A549 (cell line): ENCODE results near the gene CRYBB3. TPM values are rescaled to one million over a fixed set of nuclear protein-coding genes. Genes with fewer than 3 reads are reported as not detected.

ENCODE experiments used
- ATAC-seq, 2 experiments: fragments of 200-7000 bp in 1 of 2; fragments of >200 bp in 1 of 2; cut with Nextera tagmentation in 1 of 2; cut with Tn5 transposase in 1 of 2; 3 replicates each; pipeline versions ENCODE4 v1.8.0 to v1.9.1; 2018 to 2020; ENCODE audit warnings: mild to moderate bottlenecking in 1 of 2, moderate library complexity in 1 of 2
- CTCF ChIA-PET: fragments of 300-600 bp; sonication (Branson Sonifier 250); formaldehyde crosslinking; extraction: SDS; loops from one replicate; lab custom pipeline; 2021; ENCODE audit warnings: antibody characterized with exemption, inconsistent platforms; lab: Yijun Ruan, JAX
- POLR2A ChIA-PET: fragments of 350-600 bp; formaldehyde crosslinking; extraction: SDS; loops from one replicate; lab custom pipeline; 2021; ENCODE audit warnings: antibody characterized with exemption, inconsistent platforms; lab: Yijun Ruan, JAX
- DNase-seq, 2 experiments: peaks; one replicate each; pipeline versions ENCODE4 v3.0.0 to v3.0.0-alpha.2; 2011 to 2016; ENCODE audit warnings: low read depth in 1 of 2, low spot score in 1 of 2
- FAIRE-seq: peaks from 2 replicates; lab custom pipeline; 2011; peaks lifted over from hg19 to GRCh38; lab: Jason Lieb, UNC
- H3K27ac ChIP-seq, 2 experiments: fragments of >200 bp; sonication (Bioruptor Twin); formaldehyde crosslinking; 3 replicates each; pipeline ENCODE4 v1.5.1; 2016 to 2017
- H3K4me1 ChIP-seq: fragments of >200 bp; sonication (Bioruptor Twin); formaldehyde crosslinking; 3 replicates; pipeline ENCODE4 v1.6.1; 2016
- H3K4me2 ChIP-seq: fragments of >200 bp; sonication (Bioruptor Twin); formaldehyde crosslinking; 3 replicates; pipeline ENCODE4 v1.6.1; 2016
- H3K4me3 ChIP-seq: fragments of >200 bp; sonication (Bioruptor Twin); formaldehyde crosslinking; 3 replicates; pipeline ENCODE4 v1.5.1; 2016
- H3K9me3 ChIP-seq: fragments of >200 bp; sonication (Bioruptor Twin); formaldehyde crosslinking; 3 replicates; pipeline ENCODE4 v1.6.1; 2016
- ATOH8 ChIP-seq: fragments of 250-450 bp; sonication (Bioruptor Pico); IDR thresholded peaks from 2 replicates; pipeline ENCODE4 v1.5.0; 2020; ENCODE audit warnings: low read depth, mild to moderate bottlenecking, moderate library complexity
- BHLHE40 ChIP-seq: IDR thresholded peaks from 2 replicates; pipeline ENCODE4 v1.6.1; 2012; ENCODE audit warnings: low read depth, low read length, inconsistent platforms
- CBX2 ChIP-seq: fragments of 200-600 bp; sonication (generic); IDR thresholded peaks from 2 replicates; pipeline ENCODE4 v1.6.1; 2016; ENCODE audit warnings: low read depth, mild to moderate bottlenecking, borderline replicate concordance
- E2F6 ChIP-seq: IDR thresholded peaks from 2 replicates; pipeline ENCODE4 v1.6.1; 2012; ENCODE audit warnings: low read depth, borderline replicate concordance
- EHF ChIP-seq: fragments of 250-450 bp; sonication (Bioruptor Pico); IDR thresholded peaks from 2 replicates; pipeline ENCODE4 v1.5.0; 2020; ENCODE audit warnings: mild to moderate bottlenecking
- EHMT2 ChIP-seq: fragments of 200-600 bp; sonication (generic); IDR thresholded peaks from 2 replicates; pipeline ENCODE4 v1.6.1; 2016; ENCODE audit warnings: antibody characterized with exemption, low read depth, mild to moderate bottlenecking, moderate library complexity
- EP300 ChIP-seq, 2 experiments: fragments of >200 bp; sonication (Bioruptor Twin); formaldehyde crosslinking; IDR thresholded peaks; 2 replicates in 1 of 2; 3 replicates in 1 of 2; pipeline ENCODE4 v1.6.1; 2016 to 2017
- ESRRA ChIP-seq: fragments of 150-350 bp; IDR thresholded peaks from 2 replicates; pipeline ENCODE4 v1.6.1; 2014; ENCODE audit warnings: mild to moderate bottlenecking, low read length, borderline replicate concordance
- FOSB ChIP-seq: fragments of 250-450 bp; sonication (Bioruptor Pico); IDR thresholded peaks from 2 replicates; pipeline ENCODE4 v1.5.0; 2020; ENCODE audit warnings: mild to moderate bottlenecking, moderate library complexity
- GATA3 ChIP-seq: IDR thresholded peaks from 2 replicates; pipeline ENCODE4 v1.6.1; 2012; ENCODE audit warnings: borderline replicate concordance
- HMGXB4 ChIP-seq: fragments of 250-450 bp; sonication (Bioruptor Pico); IDR thresholded peaks from 2 replicates; pipeline ENCODE4 v1.5.0; 2021; ENCODE audit warnings: mild to moderate bottlenecking, moderate library complexity, borderline replicate concordance
- HOXA7 ChIP-seq: fragments of 250-450 bp; sonication (Bioruptor Pico); IDR thresholded peaks from 2 replicates; pipeline ENCODE4 v1.5.0; 2020; ENCODE audit warnings: mild to moderate bottlenecking, moderate library complexity
- JUN ChIP-seq, 2 experiments: fragments of >200 bp; sonication (Bioruptor Twin); formaldehyde crosslinking; IDR thresholded peaks; 2 replicates in 1 of 2; 3 replicates in 1 of 2; pipeline ENCODE4 v1.6.1; 2016 to 2017
- MAZ ChIP-seq: fragments of 150-350 bp; IDR thresholded peaks from 2 replicates; pipeline ENCODE4 v1.6.1; 2014; ENCODE audit warnings: antibody characterized with exemption, low read depth, low read length, borderline replicate concordance
- NPAS2 ChIP-seq: fragments of 250-450 bp; sonication (Bioruptor Pico); IDR thresholded peaks from 2 replicates; pipeline ENCODE4 v1.8.0; 2022; ENCODE audit warnings: mild to moderate bottlenecking, moderate library complexity, borderline replicate concordance
- PHF8 ChIP-seq: fragments of 200-600 bp; sonication (generic); IDR thresholded peaks from 2 replicates; pipeline ENCODE4 v1.6.1; 2016; ENCODE audit warnings: low read depth, mild to moderate bottlenecking, antibody characterized with exemption, moderate library complexity, borderline replicate concordance
- RFX5 ChIP-seq: fragments of 450-650 bp; IDR thresholded peaks from 2 replicates; pipeline ENCODE4 v1.7.1; 2014; ENCODE audit warnings: antibody characterized with exemption, mild to moderate bottlenecking, moderate library complexity
- TP53 ChIP-seq: fragments of 250-450 bp; sonication (Bioruptor Pico); IDR thresholded peaks from 2 replicates; pipeline ENCODE4 v1.5.0; 2021; ENCODE audit warnings: mild to moderate bottlenecking, moderate library complexity
- ZC3H11A ChIP-seq: fragments of 450-650 bp; IDR thresholded peaks from 2 replicates; pipeline ENCODE4 v1.6.1; 2014; ENCODE audit warnings: antibody characterized with exemption, mild to moderate bottlenecking
- ZFP36 ChIP-seq: fragments of 450-650 bp; IDR thresholded peaks from 2 replicates; pipeline ENCODE4 v1.6.1; 2014; ENCODE audit warnings: borderline replicate concordance; ENCODE audit not compliant: partially characterized antibody
- WGBS: methylation state at CpG from one replicate; pipeline ENCODE4 v1.1.6; 2017; ENCODE audit errors: missing lambda C conversion rate; 5-methylcytosine and 5-hydroxymethylcytosine counted together
- polyA plus RNA-seq, 4 experiments: library from polyadenylated mRNA; depleted of rRNA in 3 of 4; stranded (reverse); fragments of >200 nt; fragmentation: RNase III in 1 of 4; extraction: RNeasy Plus Mini Kit Qiagen cat#74134 plus additional on column Dnase treatment in 1 of 4; gene quantifications; 2 replicates in 3 of 4; 3 replicates in 1 of 4; pipeline ENCODE4 v1.2.3, GENCODE V29; 2011 to 2017
- TF ChIP-seq, protein P1 (sequence below): fragments of 200-600 bp; sonication (generic); IDR thresholded peaks from 2 replicates; pipeline ENCODE4 v1.6.1; 2016; ENCODE audit warnings: antibody characterized with exemption, mild to moderate bottlenecking, moderate library complexity
- TF ChIP-seq, protein P2 (sequence below): fragments of 450-650 bp; IDR thresholded peaks from 2 replicates; pipeline ENCODE4 v1.6.1; 2014; ENCODE audit warnings: antibody characterized with exemption

The CRYBB3 gene
- polyA plus RNA-seq, 2 of the 4 experiments (the other 2 are of a cell fraction) = not detected

GRCh38 chr22:25176175-25176574 lies 23.5 kb upstream of the CRYBB3 start (continued):
- no peak for TF ChIP-seq BHLHE40
- no peak for TF ChIP-seq TP53 (CRISPR knock-in tag)
- no peak for TF ChIP-seq EHF
- no peak for TF ChIP-seq HOXA7 (CRISPR knock-in tag)
- TF ChIP-seq MAZ = no peak

- Histone ChIP-seq H3K4me2 (no peak overlapping the region), H3K4me3 (no peak overlapping the region), H3K9me3 (no peaks in the 10 kb centered on the region; the same call in 2 of the 3 replicates), H3K4me1 (no peaks in the 10 kb centered on the region), H3K27ac (no peak overlapping the region)
- 63% methylated on average over 3 of the region's 3 CpGs for WGBS
- ChIA-PET CTCF (interaction anchor here (0.9 to 1.6 kb wide), 2 partner anchors 13 to 25 kb away, joined by 4 to 6 read pairs; no protein-coding TSS in a partner anchor), POLR2A (no interaction called here)
- no peak for DNase-seq
- no peak for FAIRE-seq
- TF ChIP-seq ZFP36 (no peak), EP300 (IDR thresholded peaks at IDR 0.05) (no peak), CBX2 (no peak), HMGXB4 (CRISPR knock-in tag) (no peak)
- TF ChIP-seq, protein P1, sequence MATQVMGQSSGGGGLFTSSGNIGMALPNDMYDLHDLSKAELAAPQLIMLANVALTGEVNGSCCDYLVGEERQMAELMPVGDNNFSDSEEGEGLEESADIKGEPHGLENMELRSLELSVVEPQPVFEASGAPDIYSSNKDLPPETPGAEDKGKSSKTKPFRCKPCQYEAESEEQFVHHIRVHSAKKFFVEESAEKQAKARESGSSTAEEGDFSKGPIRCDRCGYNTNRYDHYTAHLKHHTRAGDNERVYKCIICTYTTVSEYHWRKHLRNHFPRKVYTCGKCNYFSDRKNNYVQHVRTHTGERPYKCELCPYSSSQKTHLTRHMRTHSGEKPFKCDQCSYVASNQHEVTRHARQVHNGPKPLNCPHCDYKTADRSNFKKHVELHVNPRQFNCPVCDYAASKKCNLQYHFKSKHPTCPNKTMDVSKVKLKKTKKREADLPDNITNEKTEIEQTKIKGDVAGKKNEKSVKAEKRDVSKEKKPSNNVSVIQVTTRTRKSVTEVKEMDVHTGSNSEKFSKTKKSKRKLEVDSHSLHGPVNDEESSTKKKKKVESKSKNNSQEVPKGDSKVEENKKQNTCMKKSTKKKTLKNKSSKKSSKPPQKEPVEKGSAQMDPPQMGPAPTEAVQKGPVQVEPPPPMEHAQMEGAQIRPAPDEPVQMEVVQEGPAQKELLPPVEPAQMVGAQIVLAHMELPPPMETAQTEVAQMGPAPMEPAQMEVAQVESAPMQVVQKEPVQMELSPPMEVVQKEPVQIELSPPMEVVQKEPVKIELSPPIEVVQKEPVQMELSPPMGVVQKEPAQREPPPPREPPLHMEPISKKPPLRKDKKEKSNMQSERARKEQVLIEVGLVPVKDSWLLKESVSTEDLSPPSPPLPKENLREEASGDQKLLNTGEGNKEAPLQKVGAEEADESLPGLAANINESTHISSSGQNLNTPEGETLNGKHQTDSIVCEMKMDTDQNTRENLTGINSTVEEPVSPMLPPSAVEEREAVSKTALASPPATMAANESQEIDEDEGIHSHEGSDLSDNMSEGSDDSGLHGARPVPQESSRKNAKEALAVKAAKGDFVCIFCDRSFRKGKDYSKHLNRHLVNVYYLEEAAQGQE = no peak
- no peak for ATAC-seq
These were observed 22.9 kb upstream of the CRYBB3 start for GRCh38 chr22:25176799-25177198.

- no peak overlapping the region for H3K4me2 ChIP-seq
- no peaks in the 10 kb centered on the region for H3K4me1 ChIP-seq
- 89% methylated on average over 13 of the region's 13 CpGs for WGBS
- no peak overlapping the region for H3K4me3 ChIP-seq
- CTCF ChIA-PET = interaction anchor here (1.6 kb wide), 1 partner anchor 25 kb away, joined by 6 read pairs; no protein-coding TSS in a partner anchor
- no peaks in the 10 kb centered on the region; the same call in 2 of the 3 replicates for H3K9me3 ChIP-seq
- no peak overlapping the region for H3K27ac ChIP-seq
- ATAC-seq = no peak
- no peak for TF ChIP-seq E2F6
- TF ChIP-seq, all 56 proteins: peak for 0
- POLR2A ChIA-PET = no interaction called here
- DNase-seq (no peak), FAIRE-seq (no peak)
These were observed 22.4 kb upstream of the CRYBB3 start for GRCh38 chr22:25177226-25177625.

- ATAC-seq (no peak), FAIRE-seq (no peak), DNase-seq (no peak)
- CTCF ChIA-PET = interaction anchor here (0.6 kb wide), 1 partner anchor 20 kb away, joined by 3 read pairs; no protein-coding TSS in a partner anchor
- H3K9me3 ChIP-seq = no peaks in the 10 kb centered on the region; the same call in 2 of the 3 replicates
- no peak overlapping the region for H3K4me3 ChIP-seq
- POLR2A ChIA-PET = no interaction called here
- WGBS = 100% methylated on average over 2 of the region's 9 CpGs
- H3K4me2 ChIP-seq = no peak overlapping the region
- TF ChIP-seq, protein P2, sequence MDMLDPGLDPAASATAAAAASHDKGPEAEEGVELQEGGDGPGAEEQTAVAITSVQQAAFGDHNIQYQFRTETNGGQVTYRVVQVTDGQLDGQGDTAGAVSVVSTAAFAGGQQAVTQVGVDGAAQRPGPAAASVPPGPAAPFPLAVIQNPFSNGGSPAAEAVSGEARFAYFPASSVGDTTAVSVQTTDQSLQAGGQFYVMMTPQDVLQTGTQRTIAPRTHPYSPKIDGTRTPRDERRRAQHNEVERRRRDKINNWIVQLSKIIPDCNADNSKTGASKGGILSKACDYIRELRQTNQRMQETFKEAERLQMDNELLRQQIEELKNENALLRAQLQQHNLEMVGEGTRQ = no peak
- no peak for TF ChIP-seq ESRRA
- TF ChIP-seq NPAS2 (CRISPR knock-in tag) = no peak
- no peak for TF ChIP-seq CBX2
- TF ChIP-seq ZFP36 = no peak
- no peak for TF ChIP-seq PHF8
- no peak for TF ChIP-seq FOSB (CRISPR knock-in tag)
- no peak for TF ChIP-seq EHMT2
- TF ChIP-seq GATA3 = no peak
- no peak for TF ChIP-seq ATOH8
- no peak for TF ChIP-seq JUN (IDR thresholded peaks at IDR 0.05)
- no peak for TF ChIP-seq ZC3H11A
- no peak for TF ChIP-seq TP53 (CRISPR knock-in tag)
- TF ChIP-seq RFX5 = no peak
- no peak overlapping the region for H3K27ac ChIP-seq
- H3K4me1 ChIP-seq = no peaks in the 10 kb centered on the region
These were observed 21.8 kb upstream of the CRYBB3 start for GRCh38 chr22:25177895-25178294.
